Activated CD4-positive, alpha-beta T cell treated with anti-CD3 and anti-CD28 coated beads, Interleukin-2, amount 10 ng/mL, durations not matched to agents 24 days and 14 days (primary cell): ENCODE data around the gene OCIAD1. TPM values are rescaled to one million over a fixed set of nuclear protein-coding genes. Genes with fewer than 3 reads are reported as not detected.
A peak's percentile ranks its signal among the peaks of the same experiment; 100 is the strongest.

ENCODE experiments used
- DNase-seq: peaks from one replicate; pipeline ENCODE4 v3.0.0; 2022
- H3K27ac Mint-ChIP-seq: one replicate; pipeline ENCODE4 v1.8.0; 2022; ENCODE audit warnings: mild to moderate bottlenecking, mixed read lengths
- H3K27me3 Mint-ChIP-seq: one replicate; pipeline ENCODE4 v1.8.0; 2022; ENCODE audit warnings: mixed read lengths
- H3K36me3 Mint-ChIP-seq: one replicate; pipeline ENCODE4 v1.8.0; 2022; ENCODE audit warnings: low read depth, mild to moderate bottlenecking, mixed read lengths
- H3K4me1 Mint-ChIP-seq: one replicate; pipeline ENCODE4 v1.8.0; 2021; ENCODE audit warnings: mixed read lengths
- H3K4me3 Mint-ChIP-seq: one replicate; pipeline ENCODE4 v1.8.0; 2022; ENCODE audit warnings: mild to moderate bottlenecking, moderate library complexity, mixed read lengths
- H3K9me3 Mint-ChIP-seq: one replicate; pipeline ENCODE4 v1.8.0; 2021; ENCODE audit warnings: mixed read lengths
- intact Hi-C: fragments of 100-400 bp; cut with micrococcal nuclease; formaldehyde crosslinking; loops from one replicate; pipeline ENCODE4 v1.15.1; 2023
- total RNA-seq: library from RNA; stranded (reverse); gene quantifications from 2 replicates; pipeline ENCODE4 v1.2.3, GENCODE V29; 2022

Gene OCIAD1
- total RNA-seq, result 116 and 130 TPM in 2 replicates

- H3K4me3 Mint-ChIP-seq, result peak within 1 kb of the TSS; percentile 97
- peaks cover 29% of the 10 kb centered on the region for H3K36me3 Mint-ChIP-seq
- intact Hi-C loops, result loop anchor here (1.0 to 5.0 kb wide), 8 partner anchors 51 to 916 kb away; partner anchors contain the start of genes FRYL, NFXL1, OCIAD2 and SLAIN2
- peaks cover 2% of the 10 kb centered on the region for H3K27me3 Mint-ChIP-seq
- H3K9me3 Mint-ChIP-seq, result peaks cover 7% of the 10 kb centered on the region
- peak; percentile 98 for DNase-seq
- H3K27ac Mint-ChIP-seq, result peak within 1 kb of the TSS; percentile 100
- peaks cover 20% of the 10 kb centered on the region for H3K4me1 Mint-ChIP-seq
These were observed at the start of gene OCIAD1 for GRCh38 chr4:48830706-48831531. Gene OCIAD1 (plus strand): TSS chr4:48831088. CDS start chr4:48832625, 1,537 bp downstream.

GRCh38 chr4:48781968-48782367 is 48.9 kb upstream of the OCIAD1 start:
- H3K4me1 Mint-ChIP-seq, result peaks cover 26% of the 10 kb centered on the region

GRCh38 chr4:48785302-48785701 is 45.6 kb upstream of the OCIAD1 start:
- intact Hi-C loops, result no loop called here
- Mint-ChIP-seq H3K9me3 (no peaks in the 10 kb centered on the region), H3K4me1 (peaks cover 7% of the 10 kb centered on the region)

More at GRCh38 chr4:48781968-48782367, 48.9 kb upstream of the OCIAD1 start:
- H3K36me3 Mint-ChIP-seq, result no peaks in the 10 kb centered on the region
- H3K9me3 Mint-ChIP-seq, result no peaks in the 10 kb centered on the region
- H3K27ac Mint-ChIP-seq, result no peak overlapping the region
- DNase-seq, result no peak
- intact Hi-C loops, result loop anchor here (2.0 to 5.0 kb wide), 3 partner anchors 25 to 203 kb away; no protein-coding TSS in a partner anchor
- no peak overlapping the region for H3K4me3 Mint-ChIP-seq
- no peaks in the 10 kb centered on the region for H3K27me3 Mint-ChIP-seq

GRCh38 chr4:48786549-48786948 is 44.3 kb upstream of the OCIAD1 start:
- Mint-ChIP-seq H3K4me3 (no peak overlapping the region), H3K9me3 (no peaks in the 10 kb centered on the region), H3K27ac (no peak overlapping the region), H3K27me3 (no peaks in the 10 kb centered on the region), H3K4me1 (no peaks in the 10 kb centered on the region), H3K36me3 (no peaks in the 10 kb centered on the region)
- intact Hi-C loops, result no loop called here
- no peak for DNase-seq

More at GRCh38 chr4:48785302-48785701, 45.6 kb upstream of the OCIAD1 start:
- H3K27me3 Mint-ChIP-seq, result no peaks in the 10 kb centered on the region
- no peaks in the 10 kb centered on the region for H3K36me3 Mint-ChIP-seq
- H3K4me3 Mint-ChIP-seq, result no peak overlapping the region
- no peak overlapping the region for H3K27ac Mint-ChIP-seq
- DNase-seq, result no peak

GRCh38 chr4:48787056-48787455 is 43.8 kb upstream of the OCIAD1 start:
- no peaks in the 10 kb centered on the region for H3K4me1 Mint-ChIP-seq
- no peaks in the 10 kb centered on the region for H3K9me3 Mint-ChIP-seq
- no peaks in the 10 kb centered on the region for H3K36me3 Mint-ChIP-seq
- no peak overlapping the region for H3K27ac Mint-ChIP-seq
- intact Hi-C loops, result no loop called here
- no peak for DNase-seq
- no peak overlapping the region for H3K4me3 Mint-ChIP-seq
- H3K27me3 Mint-ChIP-seq, result no peaks in the 10 kb centered on the region

GRCh38 chr4:48790561-48790960 is 40.3 kb upstream of the OCIAD1 start:
- intact Hi-C loops, result no loop called here
- Mint-ChIP-seq H3K9me3 (no peaks in the 10 kb centered on the region), H3K4me1 (peaks cover 4% of the 10 kb centered on the region), H3K4me3 (no peak overlapping the region), H3K27ac (no peak overlapping the region), H3K27me3 (no peaks in the 10 kb centered on the region), H3K36me3 (no peaks in the 10 kb centered on the region)
- DNase-seq, result no peak

GRCh38 chr4:48791313-48791712 is 39.6 kb upstream of the OCIAD1 start:
- H3K27me3 Mint-ChIP-seq, result no peaks in the 10 kb centered on the region
- no peak overlapping the region for H3K27ac Mint-ChIP-seq
- no peaks in the 10 kb centered on the region for H3K36me3 Mint-ChIP-seq
- DNase-seq, result no peak
- H3K4me1 Mint-ChIP-seq, result peaks cover 4% of the 10 kb centered on the region
- H3K9me3 Mint-ChIP-seq, result no peaks in the 10 kb centered on the region
- intact Hi-C loops, result no loop called here
- no peak overlapping the region for H3K4me3 Mint-ChIP-seq

- no peak for DNase-seq
- intact Hi-C loops, result no loop called here
- no peaks in the 10 kb centered on the region for H3K9me3 Mint-ChIP-seq
- H3K36me3 Mint-ChIP-seq, result no peaks in the 10 kb centered on the region
- peak overlapping the region; percentile 62 for H3K27ac Mint-ChIP-seq
- no peaks in the 10 kb centered on the region for H3K27me3 Mint-ChIP-seq
- H3K4me3 Mint-ChIP-seq, result peak overlapping the region; percentile 15
- H3K4me1 Mint-ChIP-seq, result peaks cover 4% of the 10 kb centered on the region
These were observed 38.4 kb upstream of the OCIAD1 start for GRCh38 chr4:48792348-48793006.

- H3K9me3 Mint-ChIP-seq, result no peaks in the 10 kb centered on the region
- DNase-seq, result no peak
- no peak overlapping the region for H3K4me3 Mint-ChIP-seq
- intact Hi-C loops, result no loop called here
- no peak overlapping the region for H3K27ac Mint-ChIP-seq
- no peaks in the 10 kb centered on the region for H3K36me3 Mint-ChIP-seq
- peaks cover 4% of the 10 kb centered on the region for H3K4me1 Mint-ChIP-seq
- H3K27me3 Mint-ChIP-seq, result no peaks in the 10 kb centered on the region
These were observed 35.8 kb upstream of the OCIAD1 start for GRCh38 chr4:48795108-48795507.

- intact Hi-C loops, result no loop called here
- peaks cover 4% of the 10 kb centered on the region for H3K4me1 Mint-ChIP-seq
- H3K36me3 Mint-ChIP-seq, result no peaks in the 10 kb centered on the region
- H3K4me3 Mint-ChIP-seq, result no peak overlapping the region
- H3K27ac Mint-ChIP-seq, result no peak overlapping the region
- no peaks in the 10 kb centered on the region for H3K27me3 Mint-ChIP-seq
- H3K9me3 Mint-ChIP-seq, result no peaks in the 10 kb centered on the region
- DNase-seq, result no peak
These were observed 34.5 kb upstream of the OCIAD1 start for GRCh38 chr4:48796191-48796926.

GRCh38 chr4:48796927-48797679 is 33.8 kb upstream of the OCIAD1 start:
- DNase-seq, result no peak
- intact Hi-C loops, result no loop called here
- no peak overlapping the region for H3K4me3 Mint-ChIP-seq
- no peaks in the 10 kb centered on the region for H3K36me3 Mint-ChIP-seq
- H3K27me3 Mint-ChIP-seq, result no peaks in the 10 kb centered on the region
- H3K27ac Mint-ChIP-seq, result no peak overlapping the region
- peaks cover 4% of the 10 kb centered on the region for H3K4me1 Mint-ChIP-seq
- no peaks in the 10 kb centered on the region for H3K9me3 Mint-ChIP-seq

- intact Hi-C loops, result no loop called here
- Mint-ChIP-seq H3K36me3 (no peaks in the 10 kb centered on the region), H3K27me3 (no peaks in the 10 kb centered on the region), H3K27ac (no peak overlapping the region), H3K4me1 (no peaks in the 10 kb centered on the region), H3K4me3 (no peak overlapping the region), H3K9me3 (no peaks in the 10 kb centered on the region)
- DNase-seq, result no peak
These were observed 32.8 kb upstream of the OCIAD1 start for GRCh38 chr4:48798117-48798516.

GRCh38 chr4:48799157-48799556 is 31.7 kb upstream of the OCIAD1 start:
- no peak for DNase-seq
- Mint-ChIP-seq H3K4me3 (no peak overlapping the region), H3K4me1 (no peaks in the 10 kb centered on the region), H3K36me3 (no peaks in the 10 kb centered on the region), H3K27ac (no peak overlapping the region), H3K9me3 (no peaks in the 10 kb centered on the region), H3K27me3 (no peaks in the 10 kb centered on the region)
- intact Hi-C loops, result no loop called here
